ENCODE data around the gene PANK1.

- TF ChIP-seq TCF4 (CRISPR knock-in tag; IDR thresholded peaks at IDR 0.05; ENCODE audit: borderline replicate concordance) (no peak), TSHZ2 (CRISPR knock-in tag; IDR thresholded peaks at IDR 0.05) (no peak), ZFP3 (CRISPR knock-in tag; IDR thresholded peaks at IDR 0.05) (no peak), ZNF565 (CRISPR knock-in tag; conservative IDR thresholded peaks at IDR 0.05; ENCODE audit: low read depth) (no peak), PATZ1 (CRISPR knock-in tag; IDR thresholded peaks at IDR 0.05; ENCODE audit: borderline replicate concordance) (no peak), BACH2 (CRISPR knock-in tag; IDR thresholded peaks at IDR 0.05; ENCODE audit: borderline replicate concordance) (no peak), ZNF70 (CRISPR knock-in tag; IDR thresholded peaks at IDR 0.05) (no peak), ARNTL (CRISPR knock-in tag; IDR thresholded peaks at IDR 0.05; ENCODE audit: borderline replicate concordance, low read depth) (no peak), CSDC2 (CRISPR knock-in tag; IDR thresholded peaks at IDR 0.05) (no peak)
- TF ChIP-seq, protein P1, sequence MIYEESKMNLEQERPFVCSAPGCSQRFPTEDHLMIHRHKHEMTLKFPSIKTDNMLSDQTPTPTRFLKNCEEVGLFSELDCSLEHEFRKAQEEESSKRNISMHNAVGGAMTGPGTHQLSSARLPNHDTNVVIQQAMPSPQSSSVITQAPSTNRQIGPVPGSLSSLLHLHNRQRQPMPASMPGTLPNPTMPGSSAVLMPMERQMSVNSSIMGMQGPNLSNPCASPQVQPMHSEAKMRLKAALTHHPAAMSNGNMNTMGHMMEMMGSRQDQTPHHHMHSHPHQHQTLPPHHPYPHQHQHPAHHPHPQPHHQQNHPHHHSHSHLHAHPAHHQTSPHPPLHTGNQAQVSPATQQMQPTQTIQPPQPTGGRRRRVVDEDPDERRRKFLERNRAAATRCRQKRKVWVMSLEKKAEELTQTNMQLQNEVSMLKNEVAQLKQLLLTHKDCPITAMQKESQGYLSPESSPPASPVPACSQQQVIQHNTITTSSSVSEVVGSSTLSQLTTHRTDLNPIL (CRISPR knock-in tag; IDR thresholded peaks at IDR 0.05; ENCODE audit: low read depth) = no peak
These were observed 4.8 kb downstream of the PANK1 start for GRCh38 chr10:89640241-89640640.

Measured in SK-N-SH treated with all-trans-retinoic acid at 6 μM for 48 hours (cell line).